ENCODE results near the gene CNRIP1.

- TF ChIP-seq, protein P1, sequence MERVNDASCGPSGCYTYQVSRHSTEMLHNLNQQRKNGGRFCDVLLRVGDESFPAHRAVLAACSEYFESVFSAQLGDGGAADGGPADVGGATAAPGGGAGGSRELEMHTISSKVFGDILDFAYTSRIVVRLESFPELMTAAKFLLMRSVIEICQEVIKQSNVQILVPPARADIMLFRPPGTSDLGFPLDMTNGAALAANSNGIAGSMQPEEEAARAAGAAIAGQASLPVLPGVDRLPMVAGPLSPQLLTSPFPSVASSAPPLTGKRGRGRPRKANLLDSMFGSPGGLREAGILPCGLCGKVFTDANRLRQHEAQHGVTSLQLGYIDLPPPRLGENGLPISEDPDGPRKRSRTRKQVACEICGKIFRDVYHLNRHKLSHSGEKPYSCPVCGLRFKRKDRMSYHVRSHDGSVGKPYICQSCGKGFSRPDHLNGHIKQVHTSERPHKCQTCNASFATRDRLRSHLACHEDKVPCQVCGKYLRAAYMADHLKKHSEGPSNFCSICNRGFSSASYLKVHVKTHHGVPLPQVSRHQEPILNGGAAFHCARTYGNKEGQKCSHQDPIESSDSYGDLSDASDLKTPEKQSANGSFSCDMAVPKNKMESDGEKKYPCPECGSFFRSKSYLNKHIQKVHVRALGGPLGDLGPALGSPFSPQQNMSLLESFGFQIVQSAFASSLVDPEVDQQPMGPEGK (CRISPR knock-in tag; IDR thresholded peaks at IDR 0.05; ENCODE audit: borderline replicate concordance), result no peak
- TF ChIP-seq ISL1 (CRISPR knock-in tag; IDR thresholded peaks at IDR 0.05) (no peak), RARB (CRISPR knock-in tag; IDR thresholded peaks at IDR 0.05) (no peak), ARNTL (CRISPR knock-in tag; IDR thresholded peaks at IDR 0.05; ENCODE audit: borderline replicate concordance, low read depth) (no peak), TCF4 (CRISPR knock-in tag; IDR thresholded peaks at IDR 0.05; ENCODE audit: borderline replicate concordance) (no peak), ZFP30 (CRISPR knock-in tag; IDR thresholded peaks at IDR 0.05) (no peak), BACH2 (CRISPR knock-in tag; IDR thresholded peaks at IDR 0.05; ENCODE audit: borderline replicate concordance) (no peak), OSR1 (CRISPR knock-in tag; IDR thresholded peaks at IDR 0.05) (no peak), ZNF565 (CRISPR knock-in tag; conservative IDR thresholded peaks at IDR 0.05; ENCODE audit: low read depth) (no peak), CSDC2 (CRISPR knock-in tag; IDR thresholded peaks at IDR 0.05) (no peak), ZFP3 (CRISPR knock-in tag; IDR thresholded peaks at IDR 0.05) (no peak), GLIS3 (CRISPR knock-in tag; IDR thresholded peaks at IDR 0.05) (no peak), SNAI2 (CRISPR knock-in tag; IDR thresholded peaks at IDR 0.05) (no peak)
- TF ChIP-seq, protein P2, sequence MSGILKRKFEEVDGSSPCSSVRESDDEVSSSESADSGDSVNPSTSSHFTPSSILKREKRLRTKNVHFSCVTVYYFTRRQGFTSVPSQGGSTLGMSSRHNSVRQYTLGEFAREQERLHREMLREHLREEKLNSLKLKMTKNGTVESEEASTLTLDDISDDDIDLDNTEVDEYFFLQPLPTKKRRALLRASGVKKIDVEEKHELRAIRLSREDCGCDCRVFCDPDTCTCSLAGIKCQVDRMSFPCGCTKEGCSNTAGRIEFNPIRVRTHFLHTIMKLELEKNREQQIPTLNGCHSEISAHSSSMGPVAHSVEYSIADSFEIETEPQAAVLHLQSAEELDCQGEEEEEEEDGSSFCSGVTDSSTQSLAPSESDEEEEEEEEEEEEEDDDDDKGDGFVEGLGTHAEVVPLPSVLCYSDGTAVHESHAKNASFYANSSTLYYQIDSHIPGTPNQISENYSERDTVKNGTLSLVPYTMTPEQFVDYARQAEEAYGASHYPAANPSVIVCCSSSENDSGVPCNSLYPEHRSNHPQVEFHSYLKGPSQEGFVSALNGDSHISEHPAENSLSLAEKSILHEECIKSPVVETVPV (CRISPR knock-in tag; IDR thresholded peaks at IDR 0.05), result no peak
These were observed 40.1 kb upstream of the CNRIP1 start for GRCh38 chr2:68359889-68360288.
